NCI-H2081 (cell line): ENCODE results near the gene QPCTL.
"Not testable (repeated sequence)": the region's sequence is repeated elsewhere in the genome, so short reads cannot be mapped to it uniquely, and the experiment has no call there.

ENCODE experiments used
- DNase-seq, 2 experiments: peaks; one replicate each; lab custom pipeline; 2025; lab: John Stamatoyannopoulos, UW

The QPCTL gene

GRCh38 chr19:45717131-45717982 lies 24.9 kb downstream of the QPCTL start:
- DNase-seq: peak; percentile 98 to 99

- DNase-seq: no peak
Measured at GRCh38 chr19:45717983-45718650, 25.7 kb downstream of the QPCTL start.

DNA sequence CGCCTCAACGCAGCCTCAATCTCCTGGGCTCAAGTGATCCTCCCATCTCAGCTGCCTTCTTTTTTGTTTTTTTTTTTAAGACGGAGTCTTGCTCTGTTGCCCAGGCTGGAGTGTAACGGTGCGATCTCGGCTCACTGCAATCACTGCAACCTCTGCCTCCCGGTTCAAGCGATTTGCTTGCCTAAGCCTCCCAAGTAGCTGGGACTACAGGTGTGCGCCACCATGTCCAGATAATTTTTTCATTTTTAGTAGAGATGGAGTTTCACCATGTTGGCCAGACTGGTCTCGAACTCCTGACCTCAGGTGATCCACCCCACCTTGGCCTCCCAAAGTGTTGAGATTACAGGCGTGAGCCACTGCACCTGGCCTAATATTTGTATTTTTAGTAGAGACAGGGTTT lies 27.6 kb downstream of the QPCTL start:
- not testable (repeated sequence) for DNase-seq

DNA sequence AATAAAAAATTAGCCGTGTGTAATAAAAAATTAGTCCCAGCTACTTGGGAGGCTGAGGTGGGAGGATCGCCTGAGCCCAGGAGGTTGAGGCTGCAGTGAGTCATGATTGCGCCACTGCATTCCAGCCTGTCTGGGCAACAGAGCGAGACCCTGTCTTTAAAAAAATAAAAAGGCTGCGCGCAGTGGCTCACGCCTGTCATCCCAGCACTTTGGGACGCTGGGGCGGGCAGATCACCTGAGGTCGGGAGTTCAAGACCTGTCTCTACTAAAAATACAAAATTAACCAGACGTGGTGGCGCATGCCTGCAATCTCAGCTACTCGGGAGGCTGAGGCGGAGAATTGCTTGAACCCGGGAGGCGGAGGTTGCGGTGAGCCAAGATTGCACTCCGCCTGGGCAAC lies 36.2 kb downstream of the QPCTL start:
- not testable (repeated sequence) for DNase-seq

- no peak for DNase-seq
Measured at GRCh38 chr19:45729800-45730290, 37.4 kb downstream of the QPCTL start.

DNA sequence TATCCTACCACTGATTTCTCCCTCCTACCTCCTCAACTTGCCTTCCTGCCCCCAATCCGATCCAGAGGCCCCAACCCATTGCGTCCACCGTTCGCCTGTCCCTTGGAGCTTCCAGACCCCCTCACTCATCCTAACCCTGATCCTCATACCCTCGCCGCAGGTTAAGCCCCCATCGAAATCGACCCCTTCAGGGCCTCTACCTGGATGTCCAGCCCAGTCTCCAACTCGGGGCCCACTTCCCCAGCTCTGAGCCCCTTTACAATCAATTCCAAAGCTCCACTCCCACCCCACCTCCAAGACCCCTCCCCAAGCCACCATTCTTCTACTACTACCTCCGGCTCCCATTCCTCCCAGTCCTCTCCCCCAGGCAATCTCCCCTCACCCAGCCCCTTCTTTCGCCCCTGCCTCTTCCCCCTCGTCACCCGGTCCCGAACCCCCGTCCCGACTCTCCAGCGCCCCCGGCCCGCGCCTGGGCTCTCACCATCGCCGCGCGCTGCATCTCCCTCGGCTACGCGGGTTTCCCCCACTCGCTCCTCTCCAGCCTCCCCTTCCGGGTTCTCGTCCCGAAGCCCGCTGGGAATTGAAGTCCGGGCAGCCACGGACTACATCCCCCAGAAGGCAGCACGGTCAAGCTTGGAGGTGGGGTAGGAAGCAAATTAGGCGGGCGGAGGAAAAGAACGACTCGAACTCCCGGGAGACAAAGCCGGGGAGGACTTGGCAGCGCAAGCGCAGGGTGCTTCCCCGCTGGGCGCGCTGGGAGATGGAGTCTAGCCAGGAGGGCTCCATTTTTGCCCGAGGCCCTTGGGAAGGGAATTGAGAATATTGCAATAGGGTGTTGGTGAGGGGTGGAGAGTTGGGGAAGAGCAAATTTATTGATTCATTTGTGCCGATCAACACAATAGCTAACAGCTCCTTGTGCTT lies 38.2 kb downstream of the QPCTL start, which contains the start of gene FBXO46:
Gene FBXO46, minus strand, starts transcription at position 529 of the 921 bp plus-strand sequence. CDS start 17,401 bp downstream, outside the sequence.
- peak; percentile 98 to 99 for DNase-seq

DNA sequence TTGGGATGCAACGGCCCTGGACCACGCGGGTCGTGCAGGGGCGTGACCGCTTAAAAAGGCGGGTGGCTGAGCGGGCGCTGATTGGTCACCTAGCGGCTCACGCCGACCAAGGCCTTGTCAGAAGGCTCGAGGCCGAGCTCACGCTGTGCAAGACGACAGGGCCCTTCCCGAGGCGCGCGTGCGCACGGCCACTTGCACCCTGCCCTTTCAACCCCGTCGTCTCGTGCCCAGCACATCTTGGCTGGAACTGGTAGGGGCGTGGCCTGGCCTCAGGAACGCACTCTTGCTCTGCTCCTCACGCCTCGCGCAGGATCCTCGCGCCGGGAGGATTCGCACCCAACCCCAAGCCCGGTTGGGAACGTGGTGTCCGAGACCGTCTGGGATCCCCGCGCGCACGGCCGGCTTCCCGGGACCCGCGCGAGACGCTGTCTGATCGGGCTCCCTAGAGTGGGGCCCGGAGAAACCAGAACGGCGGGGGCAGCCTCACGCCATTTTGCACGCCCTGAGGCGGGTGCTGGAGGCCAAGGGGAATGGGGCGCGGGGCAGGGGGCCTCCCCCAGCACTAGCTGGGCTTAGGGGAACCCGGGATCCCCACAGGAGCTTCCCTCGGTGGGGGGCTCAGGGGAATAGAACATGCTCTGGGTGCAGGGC lies 40.8 kb downstream of the QPCTL start, which contains the start of gene MEIOSIN:
Gene MEIOSIN, plus strand, starts transcription at position 280 of the 651 bp plus-strand sequence. CDS start 1,938 bp downstream, outside the sequence.
- DNase-seq: no peak

DNA sequence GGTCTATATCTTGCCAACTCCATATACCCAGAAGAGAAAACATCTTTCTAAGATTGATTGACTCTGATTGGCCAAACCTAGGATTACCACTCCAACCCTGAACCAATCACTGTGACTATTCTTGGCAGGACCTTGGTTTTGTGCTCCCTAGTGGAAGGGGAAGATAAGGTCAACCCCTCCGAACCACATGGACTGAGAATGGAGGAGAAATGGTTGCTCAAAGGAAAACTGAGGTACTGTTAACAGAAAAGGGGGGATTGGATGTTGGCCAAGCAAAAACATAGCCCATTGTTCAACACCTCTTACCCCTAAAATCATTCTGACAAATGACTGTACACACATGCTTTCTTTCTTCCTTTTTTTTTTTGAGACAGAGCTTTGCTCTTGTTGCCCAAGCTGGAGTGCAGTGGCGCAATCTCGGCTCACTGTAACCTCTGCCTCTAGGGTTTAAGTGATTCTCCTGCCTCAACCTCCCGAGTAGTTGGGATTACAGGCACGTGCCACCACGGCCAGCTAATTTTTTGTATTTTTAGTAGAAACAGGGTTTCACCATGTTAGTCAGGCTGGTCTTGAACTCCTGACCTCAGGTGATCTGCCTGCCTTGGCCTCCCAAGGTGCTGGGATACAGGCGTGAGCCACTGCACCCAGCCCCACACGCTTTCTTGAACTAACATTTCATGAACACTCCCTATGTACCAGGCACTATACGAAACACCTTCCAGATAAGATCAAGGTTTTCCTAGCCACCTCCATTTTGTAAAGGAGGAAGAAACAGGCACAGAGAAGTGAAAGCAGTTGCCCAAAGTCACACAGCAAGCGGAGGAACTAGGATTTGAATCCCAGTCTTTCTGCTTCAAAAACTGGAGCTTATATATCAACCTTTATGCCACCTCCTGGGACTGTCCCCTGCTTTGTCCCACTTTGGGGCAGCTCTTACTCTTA lies 47.3 kb downstream of the QPCTL start:
- DNase-seq: no peak

- no peak for DNase-seq
Measured at GRCh38 chr19:45742969-45743368, 50.5 kb downstream of the QPCTL start.

DNA sequence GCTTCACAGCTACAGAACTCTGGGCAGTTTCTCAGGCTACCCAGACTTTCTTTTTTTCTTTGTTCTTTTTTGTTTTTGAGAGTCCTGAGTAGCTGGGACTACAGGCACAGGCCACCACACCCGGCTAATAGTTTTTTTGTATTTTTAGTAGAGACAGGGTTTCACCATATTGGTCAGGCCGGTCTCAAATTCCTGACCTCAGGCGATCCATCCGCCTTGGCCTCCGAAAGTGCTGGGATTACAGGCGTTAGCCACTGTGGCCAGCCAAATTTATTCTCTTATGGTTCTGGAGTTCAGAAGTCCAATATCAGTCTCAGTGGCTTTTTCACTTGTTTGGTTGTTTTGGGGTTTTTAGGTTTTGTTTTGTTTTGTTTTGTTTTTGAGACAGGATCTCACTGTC lies 53.1 kb downstream of the QPCTL start:
- no peak for DNase-seq

DNA sequence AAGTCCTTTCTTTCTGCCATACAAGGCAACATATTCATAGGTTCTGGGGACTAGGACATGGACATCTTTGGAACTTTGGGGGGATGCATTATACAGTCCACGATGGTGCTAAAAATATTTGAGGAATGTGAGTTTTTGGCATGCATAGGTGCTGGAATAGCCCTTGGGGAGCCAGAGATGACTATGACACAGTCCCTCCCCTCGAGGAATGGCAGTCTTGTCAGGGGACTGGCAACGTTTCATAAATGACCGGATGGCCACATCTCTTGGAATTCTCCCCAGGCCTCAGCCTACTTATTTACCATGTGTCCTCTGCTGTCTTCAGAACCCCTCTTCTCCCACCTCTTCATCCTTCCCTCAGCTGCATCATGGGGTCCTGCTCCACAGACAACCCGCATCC lies 54.4 kb downstream of the QPCTL start:
- DNase-seq: no peak

GRCh38 chr19:45747513-45747912 lies 55.0 kb downstream of the QPCTL start:
- no peak for DNase-seq

GRCh38 chr19:45751483-45751882 lies 59.0 kb downstream of the QPCTL start:
- DNase-seq: not testable (repeated sequence)

- DNase-seq: no peak
Measured at GRCh38 chr19:45752639-45753038, 60.2 kb downstream of the QPCTL start.

- no peak for DNase-seq
Measured at GRCh38 chr19:45753548-45753947, 61.1 kb downstream of the QPCTL start.
